GM21717 (cell line): ENCODE results near the gene NUP98.
"Not testable (repeated sequence)": the region's sequence is repeated elsewhere in the genome, so short reads cannot be mapped to it uniquely, and the experiment has no call there.

Experiments used
- ATAC-seq: cut with Tn5 transposase; IDR thresholded peaks from one replicate; pipeline ENCODE4 v1.9.1; 2021; ENCODE audit warnings: mild to moderate bottlenecking, moderate library complexity; ENCODE audit not compliant: unreplicated experiment

Gene NUP98

DNA sequence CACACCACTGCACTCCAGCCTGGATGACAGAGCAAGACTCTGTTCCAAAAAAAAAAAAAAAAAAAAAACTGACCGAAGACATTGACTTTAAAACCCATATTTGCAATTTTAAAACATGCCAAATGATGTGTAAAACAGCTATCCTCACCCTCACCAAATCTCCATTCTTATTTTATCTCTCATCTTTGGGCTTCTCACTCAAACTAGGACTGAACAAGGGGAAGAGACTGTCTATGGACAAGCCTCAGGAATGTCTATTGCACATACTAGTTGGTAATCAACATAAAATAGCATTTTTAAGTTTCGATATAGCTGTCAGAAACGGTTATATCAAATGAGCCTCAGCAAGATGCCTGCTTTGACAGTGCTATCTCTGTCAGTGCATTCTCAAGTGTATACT, 118.3 kb downstream of the NUP98 start:
- no peak for ATAC-seq

DNA sequence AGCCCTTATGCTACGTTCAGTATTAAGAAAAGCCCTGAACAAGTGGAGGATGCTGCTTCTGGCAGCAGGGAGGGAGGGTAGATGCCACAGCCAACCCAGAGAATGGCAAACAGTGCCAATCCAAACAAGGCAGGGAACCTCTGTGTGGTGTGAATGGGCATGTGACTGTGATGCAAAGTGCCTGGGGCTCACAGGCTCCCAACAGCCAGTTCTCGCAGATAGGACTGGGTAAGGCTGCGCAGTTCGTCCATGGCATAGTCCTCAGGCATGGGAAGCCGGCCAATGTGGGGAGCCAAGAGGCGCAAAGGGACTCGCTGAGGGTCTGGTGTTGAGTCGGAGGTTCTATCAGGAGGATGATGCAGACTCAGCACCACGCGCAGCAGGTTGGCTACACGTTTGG, 121.4 kb downstream of the NUP98 start:
- ATAC-seq = no peak

DNA sequence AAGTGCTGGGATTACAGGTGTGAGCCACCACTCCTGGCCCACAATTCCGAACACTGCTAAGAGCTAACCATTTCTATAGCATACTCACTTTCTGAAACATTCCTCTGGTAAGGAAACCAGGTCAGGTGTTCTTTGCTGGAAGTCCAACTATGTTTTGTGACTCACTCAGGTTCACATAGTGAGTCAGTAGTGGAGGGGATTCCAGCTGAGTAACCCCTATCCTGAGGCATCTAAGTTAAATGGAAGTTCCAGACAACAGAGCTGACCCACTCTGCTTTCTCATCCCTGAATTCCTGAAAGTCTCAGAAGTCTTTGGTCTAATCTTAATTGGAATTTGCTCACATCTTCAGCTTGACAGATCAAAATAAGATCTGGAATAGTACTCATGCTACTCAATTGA, 123.2 kb downstream of the NUP98 start:
- no peak for ATAC-seq

DNA sequence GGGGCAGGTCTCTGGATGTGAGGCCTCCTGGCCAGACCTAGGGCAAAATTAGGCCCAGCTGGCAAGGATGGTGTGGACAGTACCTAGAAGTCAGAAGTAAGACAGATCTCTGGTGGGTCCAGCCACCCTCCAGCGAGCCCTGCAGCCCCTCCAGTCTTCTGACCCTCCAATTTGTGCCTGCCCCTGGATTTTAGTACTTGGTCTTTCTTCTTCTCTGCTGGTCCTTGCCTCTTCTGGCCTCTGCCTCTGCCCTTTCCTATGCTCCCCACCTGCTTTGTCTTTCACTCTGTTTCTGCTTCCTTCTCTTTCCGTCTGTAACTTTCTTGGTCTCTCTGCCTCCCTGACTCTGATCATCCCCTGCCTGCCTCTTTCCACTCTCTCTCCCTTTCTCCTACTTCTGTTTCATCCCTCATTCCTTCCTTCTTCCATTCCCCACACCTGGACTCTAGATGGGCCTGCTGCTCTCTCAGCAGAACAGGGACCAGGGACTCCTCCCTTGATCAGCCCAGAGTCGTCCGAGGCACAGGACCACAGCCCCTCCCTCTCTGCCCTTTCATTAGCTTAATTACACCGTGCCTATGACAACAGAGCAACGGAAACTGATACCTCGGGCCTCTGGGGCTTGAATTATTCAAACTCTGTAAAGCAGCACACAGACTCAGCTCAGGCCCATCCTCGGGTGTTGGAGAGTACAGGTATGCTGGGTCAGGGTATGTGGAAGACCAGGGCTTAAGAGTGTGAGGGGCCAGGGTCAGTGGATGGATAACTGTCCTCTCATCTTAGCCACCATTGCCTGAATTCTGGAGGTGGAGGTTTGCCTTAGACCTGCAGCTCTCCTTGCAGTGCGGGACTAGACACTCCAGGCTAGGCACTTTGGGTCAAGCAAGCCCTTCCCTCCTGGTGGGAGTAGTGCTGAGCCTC, 125.8 kb downstream of the NUP98 start, which contains the start of gene CHRNA10:
CHRNA10 (minus strand) TSS at position 51 of the 921 bp plus-strand sequence. CDS start 72 bp downstream, outside the sequence.
- ATAC-seq = no peak

DNA sequence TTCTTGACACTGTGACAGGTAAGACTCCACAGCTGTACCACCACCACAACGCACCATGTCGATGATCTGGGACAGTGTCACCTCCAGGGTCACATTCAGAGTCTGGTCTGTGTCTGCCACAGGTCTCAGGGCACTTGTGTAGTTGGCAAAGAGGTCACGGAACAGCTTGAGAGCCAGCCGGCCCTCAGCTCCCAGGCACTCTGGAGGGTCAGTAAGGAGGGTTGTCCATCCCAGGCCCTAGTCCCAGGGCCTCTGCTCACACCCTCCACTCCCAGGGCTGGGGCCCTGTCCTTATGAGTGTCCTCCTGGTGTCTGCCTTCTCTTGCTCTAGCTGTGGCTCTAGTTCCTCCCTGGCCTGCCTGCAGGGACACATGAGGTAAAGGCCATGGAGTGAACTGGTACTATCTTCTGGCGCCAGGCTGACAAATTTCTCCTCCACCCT, 127.6 kb downstream of the NUP98 start:
- ATAC-seq = no peak

DNA sequence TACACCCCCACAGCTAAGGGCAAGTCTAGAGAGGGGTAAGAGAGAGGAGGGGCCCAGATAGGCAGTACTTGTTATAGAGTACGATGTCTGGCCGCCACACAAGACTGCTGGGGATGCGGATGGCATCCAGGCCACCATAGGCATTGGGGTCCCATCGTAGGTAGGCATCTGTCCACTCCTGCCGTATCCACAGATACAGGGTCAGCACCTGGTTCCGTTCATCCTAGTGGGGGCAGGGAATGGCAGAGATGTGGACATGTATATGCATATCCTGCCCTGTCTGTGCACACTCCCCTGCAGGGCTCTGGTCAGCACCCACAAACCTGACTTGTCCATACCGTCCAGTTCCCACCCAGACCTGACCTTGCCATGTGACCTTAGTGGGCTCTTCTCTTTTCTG, 128.2 kb downstream of the NUP98 start:
- no peak for ATAC-seq

DNA sequence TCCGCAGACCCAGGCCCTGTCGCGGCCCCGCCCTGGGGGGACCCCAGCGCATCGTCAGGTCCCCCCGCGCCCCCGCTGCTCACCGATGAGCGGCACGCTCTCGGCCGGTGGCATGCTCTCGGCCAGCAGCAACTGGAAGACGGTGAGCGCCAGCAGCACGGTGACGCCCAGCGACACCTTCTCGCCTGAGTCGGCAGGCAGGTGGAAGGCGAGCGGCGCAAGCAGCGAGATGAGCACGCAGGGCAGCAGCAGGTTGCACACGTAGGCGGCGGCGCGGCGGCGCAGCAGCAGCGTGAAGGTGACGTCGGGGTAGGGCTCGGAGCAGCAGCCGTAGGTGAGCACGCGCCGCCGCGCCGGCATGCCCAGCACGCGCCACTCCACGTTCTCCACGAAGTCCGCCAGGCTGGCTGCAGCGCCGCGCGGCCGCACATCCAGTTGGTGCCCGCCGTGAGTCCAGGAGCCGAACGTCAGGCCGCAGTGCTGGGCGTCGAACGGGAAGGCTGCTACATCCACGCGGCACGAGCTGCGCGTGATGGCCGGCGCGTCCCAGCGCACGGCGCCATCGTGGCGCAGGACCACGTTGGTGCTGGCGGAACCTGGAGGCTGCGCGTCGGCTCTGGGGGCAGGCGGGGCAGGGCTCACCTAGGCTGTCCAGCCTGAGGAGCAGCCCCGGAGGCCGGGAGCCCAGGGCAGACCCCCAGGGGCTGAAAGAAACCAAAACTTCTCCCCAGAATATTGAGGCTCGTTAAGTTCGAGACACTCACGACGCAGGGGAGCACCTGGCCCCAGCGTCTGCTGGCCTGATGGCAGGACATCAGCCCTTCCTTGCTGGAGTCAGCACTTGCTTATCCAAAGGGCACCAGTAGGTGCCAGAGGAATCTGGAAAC, 130.0 kb downstream of the NUP98 start:
- no peak for ATAC-seq

DNA sequence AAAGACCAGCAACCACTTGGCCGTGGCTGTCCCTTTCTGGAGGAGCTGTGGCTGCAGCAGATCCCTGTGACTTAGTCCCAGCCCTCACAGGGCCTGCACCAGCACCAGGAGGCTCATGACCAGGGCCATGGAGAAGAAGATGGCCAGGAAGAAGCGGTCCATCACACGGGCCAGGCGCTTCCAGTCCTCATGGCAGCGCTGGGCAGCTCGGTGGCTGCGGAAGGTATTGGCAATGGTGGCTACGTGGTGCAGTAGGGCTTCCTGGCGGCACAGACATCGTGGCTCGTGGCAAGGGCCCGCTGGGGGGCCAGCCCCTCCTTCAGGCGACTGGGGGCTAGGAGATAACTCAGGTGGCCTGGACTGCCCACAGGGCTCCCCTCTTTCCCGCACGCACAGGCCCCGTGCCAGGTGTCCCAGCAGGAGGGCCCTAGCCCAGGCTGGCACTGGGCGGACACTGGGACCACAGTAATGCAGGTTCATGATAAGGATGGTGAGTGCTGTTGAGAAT, 131.3 kb downstream of the NUP98 start:
- ATAC-seq = no peak

DNA sequence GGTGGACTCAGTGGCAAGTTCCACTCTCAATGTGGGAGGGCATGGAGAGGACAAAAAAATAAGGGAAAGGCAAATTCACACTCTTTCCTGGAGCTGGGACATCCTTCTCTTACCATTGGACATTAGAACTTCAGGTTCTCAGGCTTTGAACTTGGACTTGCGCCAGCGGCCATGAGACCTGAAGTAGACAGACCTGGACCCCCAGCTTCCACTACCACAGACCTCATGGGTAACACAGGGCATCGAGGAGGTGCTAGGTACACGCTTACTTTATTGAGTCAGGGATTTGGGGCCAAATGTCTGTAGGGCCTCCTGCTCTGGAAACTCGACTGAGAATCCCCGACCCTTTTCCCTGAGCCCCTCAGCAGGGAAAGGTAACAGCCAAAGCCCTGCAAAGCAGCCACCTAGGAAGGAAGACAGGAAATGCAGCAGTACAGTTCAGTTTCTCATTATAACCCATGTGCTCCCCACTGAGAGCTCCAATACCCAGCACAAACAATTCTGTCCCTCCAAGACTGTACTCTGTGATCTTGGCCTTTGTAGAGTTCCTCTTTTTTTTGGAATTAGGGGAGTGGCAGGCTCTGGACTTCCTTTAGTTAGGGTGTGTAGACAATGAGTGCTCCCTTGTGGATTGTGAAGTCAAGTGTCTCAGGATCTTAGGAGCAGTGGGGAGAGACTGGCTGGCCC, 131.9 kb downstream of the NUP98 start:
- ATAC-seq = no peak

DNA sequence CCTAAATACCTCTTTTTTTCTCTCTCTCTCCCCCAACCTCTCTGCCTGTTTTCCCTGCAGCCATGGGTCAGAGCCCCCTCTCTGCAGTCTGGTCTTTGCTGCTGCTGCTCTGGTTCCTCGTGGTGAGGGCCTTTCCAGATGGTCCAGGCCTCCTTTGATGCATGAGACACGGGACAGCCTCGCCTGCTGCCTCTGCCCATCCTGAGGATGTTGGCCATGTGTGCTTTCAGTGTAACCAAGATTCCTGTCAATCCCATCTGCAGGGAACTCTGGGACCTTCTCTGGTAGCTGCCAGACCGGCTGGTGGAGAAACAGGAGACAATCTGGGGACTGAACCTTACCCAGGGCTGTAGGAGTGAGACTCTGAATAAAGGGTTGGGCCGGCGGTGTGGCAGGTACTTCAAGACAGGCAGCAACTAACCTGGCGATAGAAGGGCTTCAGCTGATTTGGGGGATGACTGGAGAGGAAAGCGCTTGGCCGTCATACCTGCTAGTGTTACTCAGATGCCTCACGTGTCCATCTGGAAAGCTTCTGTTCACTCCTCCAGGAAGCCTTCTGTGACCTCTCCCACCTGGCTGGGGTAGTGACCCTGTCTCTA, 133.2 kb downstream of the NUP98 start:
- no peak for ATAC-seq

DNA sequence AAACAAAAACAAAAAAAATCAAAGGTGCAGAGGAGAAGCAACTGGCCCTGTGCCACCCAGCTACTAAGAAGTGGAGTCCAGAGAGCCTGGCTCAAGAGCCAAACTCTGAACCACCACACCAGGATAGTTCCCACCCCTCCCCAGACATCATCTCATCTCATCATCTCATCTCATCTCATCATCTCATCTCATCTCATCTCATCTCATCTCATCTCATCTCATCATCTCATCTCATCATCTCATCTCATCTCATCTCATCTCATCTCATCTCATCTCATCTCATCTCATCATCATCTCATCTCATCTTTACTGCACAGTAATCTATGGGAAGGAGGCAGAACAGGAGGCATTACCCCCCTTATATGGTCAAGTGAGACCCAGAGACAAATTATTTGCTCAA, 134.5 kb downstream of the NUP98 start:
- no peak for ATAC-seq

DNA sequence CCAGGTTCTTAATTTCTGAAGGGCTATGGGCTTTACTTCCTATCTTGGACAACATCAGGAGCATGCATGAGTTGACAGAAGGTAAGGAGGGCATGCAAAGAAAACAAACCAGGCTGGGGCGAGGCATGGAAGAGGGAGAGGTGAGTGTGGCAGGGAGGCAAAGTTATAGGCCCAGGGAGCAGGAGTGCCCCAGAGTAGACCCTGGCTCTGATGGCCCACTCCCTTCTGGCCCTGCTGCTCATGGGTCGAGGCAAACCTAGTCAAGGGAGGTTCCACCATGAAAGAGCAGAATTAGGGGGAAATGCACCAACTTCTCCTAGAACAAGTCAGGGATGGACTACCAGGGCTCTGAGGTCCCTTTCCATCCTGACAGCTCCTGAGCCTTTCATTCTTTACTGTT, 136.4 kb downstream of the NUP98 start:
- ATAC-seq = no peak

DNA sequence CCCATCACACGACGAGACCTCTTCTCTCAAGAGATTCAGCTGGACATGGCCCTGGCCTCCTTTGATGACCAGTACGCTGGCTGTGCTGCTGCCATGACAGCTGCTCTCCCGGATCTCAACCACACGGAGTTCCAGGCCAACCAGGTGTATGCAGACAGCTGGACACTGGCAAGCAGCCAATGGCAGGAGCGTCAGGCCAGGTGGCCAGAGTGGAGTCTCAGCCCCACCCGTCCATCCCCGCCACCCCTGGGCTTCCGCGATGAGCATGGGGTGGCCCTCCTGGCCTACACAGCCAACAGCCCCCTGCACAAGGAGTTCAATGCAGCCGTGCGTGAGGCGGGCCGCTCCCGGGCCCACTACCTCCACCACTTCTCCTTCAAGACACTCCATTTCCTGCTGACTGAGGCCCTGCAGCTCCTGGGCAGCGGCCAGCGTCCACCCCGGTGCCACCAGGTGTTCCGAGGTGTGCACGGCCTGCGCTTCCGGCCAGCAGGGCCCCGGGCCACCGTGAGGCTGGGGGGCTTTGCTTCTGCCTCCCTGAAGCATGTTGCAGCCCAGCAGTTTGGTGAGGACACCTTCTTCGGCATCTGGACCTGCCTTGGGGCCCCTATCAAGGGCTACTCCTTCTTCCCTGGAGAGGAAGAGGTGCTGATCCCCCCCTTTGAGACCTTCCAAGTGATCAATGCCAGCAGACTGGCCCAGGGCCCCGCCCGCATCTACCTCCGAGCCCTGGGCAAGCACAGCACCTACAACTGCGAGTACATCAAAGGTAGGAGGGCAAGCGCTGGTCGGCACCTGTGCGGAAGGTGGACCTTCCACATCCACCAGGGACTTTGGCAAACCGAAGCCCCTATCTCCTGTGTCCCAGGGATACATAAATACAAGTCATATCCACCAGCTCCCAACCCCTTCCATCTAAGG, 137.5 kb downstream of the NUP98 start:
- no peak for ATAC-seq

DNA sequence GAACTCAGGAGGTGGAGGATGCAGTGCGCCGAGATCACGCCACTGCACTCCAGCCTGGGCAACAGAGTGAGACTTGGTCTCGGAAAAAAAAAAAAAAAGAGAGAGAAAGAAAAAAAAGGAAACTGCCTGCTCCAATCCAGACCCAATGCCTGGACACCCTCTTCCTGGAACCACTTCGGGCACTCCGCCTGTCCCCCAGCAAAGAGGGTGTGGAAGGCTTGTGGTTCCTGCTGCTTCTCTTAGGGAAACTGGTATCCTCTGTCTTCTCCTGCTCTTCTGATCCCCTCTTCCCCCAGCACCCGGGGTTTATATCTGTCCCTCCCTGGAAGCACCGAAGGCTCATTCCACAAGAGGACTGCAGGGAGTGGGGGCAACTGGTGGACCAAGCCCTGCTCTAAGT, 139.1 kb downstream of the NUP98 start:
- no peak for ATAC-seq

DNA sequence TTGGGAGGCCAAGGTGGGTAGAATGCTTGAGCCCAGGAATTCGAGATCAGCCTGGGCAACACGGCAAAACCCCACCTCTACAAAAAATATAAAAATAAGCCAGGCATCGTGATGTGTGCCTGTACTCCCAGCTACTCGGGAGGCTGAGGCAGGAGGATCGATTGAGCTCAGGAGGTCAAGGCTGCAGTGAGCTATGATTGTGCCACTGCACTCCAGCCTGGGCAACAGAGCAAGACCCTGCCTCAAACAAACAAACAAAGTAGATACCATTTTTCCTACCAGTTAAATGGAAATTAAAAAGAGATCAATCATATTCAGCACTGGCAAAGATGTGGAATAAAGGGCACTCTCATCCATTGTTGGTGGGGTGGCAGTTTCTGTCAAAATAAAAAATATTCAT, 140.0 kb downstream of the NUP98 start:
- not testable (repeated sequence) for ATAC-seq

DNA sequence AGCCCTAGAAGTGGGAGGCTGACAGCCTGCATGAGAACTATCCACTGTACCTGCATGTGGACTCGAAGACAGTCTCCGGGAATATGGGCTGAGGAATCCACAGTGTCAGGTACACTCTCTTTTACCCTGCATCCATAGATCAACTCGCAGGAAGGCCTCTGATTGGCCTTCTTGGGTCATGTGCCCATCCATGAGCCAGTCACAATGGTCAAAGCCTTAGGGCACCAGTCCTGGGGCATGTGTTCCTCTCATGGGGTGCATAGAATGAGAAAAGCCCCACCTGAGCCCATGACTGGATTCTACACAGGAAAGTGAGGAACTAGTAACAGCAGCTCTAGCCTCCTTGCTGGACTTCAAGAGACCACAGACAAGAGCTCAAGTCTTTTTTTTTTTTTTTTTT, 141.8 kb downstream of the NUP98 start:
- ATAC-seq = no peak

DNA sequence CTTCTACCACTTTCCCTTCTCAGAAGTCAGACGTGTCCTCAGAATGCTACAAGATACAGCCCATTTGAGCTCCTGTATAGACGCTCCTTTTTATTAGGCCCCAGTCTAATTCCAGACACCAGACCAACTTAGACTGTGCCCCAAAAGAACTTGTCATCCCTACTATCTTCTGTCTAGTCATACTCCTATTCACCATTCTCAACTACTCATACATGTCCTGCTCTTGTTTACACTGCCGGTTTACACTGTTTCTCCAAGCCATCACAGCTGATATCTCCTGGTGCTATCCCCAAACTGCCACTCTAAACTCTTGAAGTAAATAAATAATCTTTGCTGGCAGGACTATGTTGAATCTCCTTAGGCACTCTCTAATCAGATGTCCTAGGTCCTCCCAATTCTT, 144.8 kb downstream of the NUP98 start:
- ATAC-seq = not testable (repeated sequence)

DNA sequence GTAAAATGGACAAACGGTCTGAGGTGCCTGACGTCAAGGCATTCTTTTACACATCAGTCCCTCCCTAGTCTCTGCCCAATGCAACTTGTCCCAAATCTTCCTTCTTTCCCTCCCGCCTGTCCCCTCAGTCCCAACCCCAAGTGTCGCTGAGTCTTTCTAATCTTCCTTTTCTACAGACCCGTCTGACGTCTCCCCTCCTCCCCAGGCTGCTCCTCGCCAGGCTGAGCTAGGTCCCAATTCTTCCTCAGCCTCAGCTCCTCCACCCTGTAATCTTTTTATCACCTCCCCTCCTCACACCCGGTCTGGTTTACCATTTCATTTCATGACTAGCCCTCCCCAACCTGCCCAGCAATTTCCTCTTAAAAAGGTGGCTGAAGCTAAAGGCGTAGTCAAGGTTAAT, 148.0 kb downstream of the NUP98 start:
- ATAC-seq = not testable (repeated sequence)

DNA sequence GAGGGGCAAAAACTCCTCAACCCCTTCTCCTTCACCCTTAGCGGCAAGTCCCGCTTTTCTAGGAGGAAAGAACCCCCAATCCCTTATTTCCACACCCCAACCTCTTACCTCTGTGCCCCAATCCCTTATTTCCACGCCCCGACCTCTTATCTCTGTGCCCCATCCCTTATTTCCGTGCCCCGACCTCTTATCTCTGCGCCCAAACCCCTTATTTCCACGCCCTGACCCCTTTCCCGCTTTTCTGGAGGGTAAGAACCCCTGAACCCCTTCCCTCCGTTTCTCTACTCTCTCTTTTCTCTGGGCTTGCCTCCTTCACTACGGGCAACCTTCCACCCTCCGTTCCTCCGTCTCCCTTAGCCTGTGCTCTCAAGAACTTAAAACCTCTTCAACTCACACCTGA, 148.5 kb downstream of the NUP98 start:
- ATAC-seq = not testable (repeated sequence)
